ENCODE results near the gene PMIS2. TPM values are rescaled to one million over a fixed set of nuclear protein-coding genes. Genes with fewer than 3 reads are reported as not detected.

PMIS2 gene
- total RNA-seq, 1 experiment from 2014 or later = not detected

GRCh38 chr19:35596366-35596999, 10.5 kb downstream of the PMIS2 start:
- BruUV-seq (replicated peaks) = no TSS peak
- Histone ChIP-seq H3K79me2 (ENCODE audit: insufficient read depth, low read length) (no peaks in the 10 kb centered on the region), H3K9me3 (ENCODE audit: control insufficient read depth in 1 of 2, insufficient read depth in 1 of 2, low read depth in 1 of 2, low read length in 2 of 2) (no peaks in the 10 kb centered on the region), H3K27ac (ENCODE audit: low read depth, low read length) (no peak overlapping the region), H3K4me2 (ENCODE audit: low read length) (no peak overlapping the region), H3K36me3 (ENCODE audit: control insufficient read depth in 1 of 2, insufficient read depth in 2 of 2, low read length in 2 of 2) (no peaks in the 10 kb centered on the region), H4K20me1 (ENCODE audit: insufficient read depth) (no peaks in the 10 kb centered on the region), H2AFZ (ENCODE audit: low read depth, low read length, poor library complexity, severe bottlenecking) (no peak overlapping the region), H3K4me1 (ENCODE audit: control insufficient read depth in 1 of 2, insufficient read depth in 2 of 2, low read length in 2 of 2) (peaks cover 2 to 14% of the 10 kb centered on the region in 2 experiments; a peak in 3 of 4 replicates), H3K4me3 (replicated peaks in 1 of 2; ENCODE audit: low read depth in 1 of 2, low read length in 2 of 2) (no peak overlapping the region), H3K9me2 (ENCODE audit: insufficient read depth) (no peaks in the 10 kb centered on the region), H3K27me3 (ENCODE audit: insufficient read depth, low read length) (no peaks in the 10 kb centered on the region), H3K9ac (ENCODE audit: low read length) (no peak overlapping the region)
- POLR2A ChIA-PET = interaction anchor here (1.4 kb wide), 1 partner anchor 48 kb away, joined by 4 read pairs; no protein-coding TSS in a partner anchor
- intact Hi-C loops (cut with micrococcal nuclease) = no loop called here
- peak; percentile 84 for ATAC-seq
- RAD21 ChIA-PET (ENCODE audit: low non-redundant PET in 1 of 2, low total read pairs in 2 of 2, uncharacterized antibody in 2 of 2, unreplicated experiment in 2 of 2) = no interaction called here
- CTCF ChIA-PET = no interaction called here
- no peak for TF ChIP-seq CBX3 (IDR thresholded peaks at IDR 0.05; ENCODE audit: low read depth)
- no peak for TF ChIP-seq FOSL1 (IDR thresholded peaks at IDR 0.05; ENCODE audit: low read depth)
- TF ChIP-seq SP1 (IDR thresholded peaks at IDR 0.05; ENCODE audit: low read depth) = no peak; the same call in 1 of the 2 replicates
- TF ChIP-seq TCF7L2 (IDR thresholded peaks at IDR 0.05; ENCODE audit: borderline replicate concordance, extremely low read depth, insufficient read depth, insufficient read length) = no peak
- no peak for TF ChIP-seq CTCF (IDR thresholded peaks at IDR 0.05 in 2 of 3, conservative IDR thresholded peaks at IDR 0.05 in 1 of 3; ENCODE audit: borderline replicate concordance in 1 of 3, insufficient read depth in 1 of 3, low read depth in 2 of 3, low read length in 2 of 3)
- no peak for TF ChIP-seq ELF1 (IDR thresholded peaks at IDR 0.05; ENCODE audit: borderline replicate concordance, low read depth)
- no peak for TF ChIP-seq SIN3A (IDR thresholded peaks at IDR 0.05; ENCODE audit: low read depth)
- TF ChIP-seq CEBPB (IDR thresholded peaks at IDR 0.05; ENCODE audit: low read depth) = no peak
- TF ChIP-seq MAX (IDR thresholded peaks at IDR 0.05) = no peak
- no peak for TF ChIP-seq POLR2AphosphoS5 (IDR thresholded peaks at IDR 0.05; ENCODE audit: low read depth, low read length)
- no peak for TF ChIP-seq ZBTB33 (IDR thresholded peaks at IDR 0.05; ENCODE audit: extremely low read depth, insufficient replicate concordance, low read length)
- no peak for TF ChIP-seq ATF3 (IDR thresholded peaks at IDR 0.05)
- TF ChIP-seq RAD21 (IDR thresholded peaks at IDR 0.05; ENCODE audit: low read depth) = no peak
- TF ChIP-seq YY1 (IDR thresholded peaks at IDR 0.05; ENCODE audit: extremely low read depth, insufficient replicate concordance, low read depth, low read length) = no peak
- TF ChIP-seq EGR1 (IDR thresholded peaks at IDR 0.05; ENCODE audit: low read depth) = no peak
- no peak for DNase-seq (ENCODE audit: low read depth, low spot score)

Measured in HCT116 (cell line).